ENCODE data around the gene SEC23IP.
A peak's percentile ranks its signal among the peaks of the same experiment; 100 is the strongest.
"Not testable (repeated sequence)": the region's sequence is repeated elsewhere in the genome, so short reads cannot be mapped to it uniquely, and the experiment has no call there.

SEC23IP gene

GRCh38 chr10:119892188-119893065 is at the start of gene SEC23IP:
Gene SEC23IP (plus strand): TSS chr10:119892730. CDS start chr10:119892783, 53 bp downstream.
- peak; percentile 92 for DNase-seq

DNA sequence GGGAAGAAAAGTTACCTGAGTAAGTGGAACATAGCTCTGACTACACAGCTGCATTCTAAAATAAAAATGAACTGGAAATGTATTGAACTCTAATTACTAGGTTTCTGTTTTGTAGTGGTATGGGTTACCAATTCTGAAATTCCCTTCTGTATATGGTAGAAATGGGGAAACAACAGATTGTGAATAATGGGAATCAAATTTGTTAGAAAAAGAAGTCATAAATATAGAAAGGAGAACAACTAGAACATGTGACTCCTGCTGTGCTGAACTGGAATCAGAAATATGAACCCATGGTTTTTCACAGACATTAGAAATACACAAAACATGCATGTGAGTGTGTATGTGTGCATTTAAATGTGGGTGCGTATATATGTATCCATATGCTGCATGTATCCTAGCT is 46.9 kb upstream of the SEC23IP start:
- DNase-seq = no peak

DNA sequence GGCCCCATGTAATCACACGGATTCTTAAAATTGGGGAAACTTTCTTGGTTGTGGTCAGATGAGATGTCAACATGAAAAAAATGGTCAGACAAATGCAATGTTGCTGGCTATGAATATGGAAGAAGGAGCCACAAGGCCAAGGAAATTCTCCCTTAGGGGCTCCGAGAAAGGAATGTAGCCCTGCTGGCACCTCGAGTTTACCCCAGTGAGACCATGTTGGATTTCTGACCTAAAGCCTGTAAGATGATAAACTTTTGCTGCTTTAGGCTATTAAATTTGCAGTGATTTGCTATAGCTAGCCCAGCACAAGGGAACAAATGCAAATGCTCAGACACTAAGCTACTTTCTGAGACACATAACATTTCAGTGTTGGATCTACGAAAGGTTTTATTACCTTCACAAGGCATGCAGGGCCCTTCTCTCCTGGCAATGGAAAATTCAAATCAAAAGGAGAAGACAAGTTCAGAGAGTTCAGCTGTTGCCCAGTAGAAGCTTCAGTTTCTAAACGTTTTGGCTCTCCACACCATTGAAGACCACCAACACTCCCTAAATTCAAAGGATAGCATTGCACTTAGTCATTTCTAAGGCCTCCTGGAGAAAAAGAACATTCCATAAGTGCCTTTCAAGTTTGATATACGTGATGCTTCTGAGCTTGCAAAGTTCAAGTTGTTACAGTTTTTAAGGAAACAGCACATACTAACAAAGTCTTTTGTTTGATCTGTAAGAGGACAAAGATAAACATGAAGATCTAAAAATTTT is 43.3 kb upstream of the SEC23IP start:
- DNase-seq = no peak

DNA sequence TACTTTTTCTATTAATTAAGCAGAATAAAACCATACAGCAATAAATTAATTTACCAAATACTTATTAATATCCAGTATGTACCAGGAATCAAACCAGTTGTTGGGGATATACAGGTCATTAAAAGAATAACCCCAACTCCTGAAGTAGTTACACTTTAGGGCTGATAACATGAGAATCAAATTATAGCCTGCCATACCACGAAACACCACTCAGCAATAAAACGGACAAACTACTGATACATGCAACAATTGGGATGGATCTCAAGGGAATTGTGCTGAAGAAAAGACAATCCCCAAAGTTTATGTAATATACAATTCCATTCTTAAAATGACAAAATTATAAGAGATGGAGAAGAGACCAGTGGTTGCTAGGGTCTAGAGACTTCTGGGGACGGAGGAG is 42.6 kb upstream of the SEC23IP start:
- DNase-seq = no peak

- no peak for DNase-seq
Measured at GRCh38 chr10:119852277-119852676, 40.3 kb upstream of the SEC23IP start.

DNA sequence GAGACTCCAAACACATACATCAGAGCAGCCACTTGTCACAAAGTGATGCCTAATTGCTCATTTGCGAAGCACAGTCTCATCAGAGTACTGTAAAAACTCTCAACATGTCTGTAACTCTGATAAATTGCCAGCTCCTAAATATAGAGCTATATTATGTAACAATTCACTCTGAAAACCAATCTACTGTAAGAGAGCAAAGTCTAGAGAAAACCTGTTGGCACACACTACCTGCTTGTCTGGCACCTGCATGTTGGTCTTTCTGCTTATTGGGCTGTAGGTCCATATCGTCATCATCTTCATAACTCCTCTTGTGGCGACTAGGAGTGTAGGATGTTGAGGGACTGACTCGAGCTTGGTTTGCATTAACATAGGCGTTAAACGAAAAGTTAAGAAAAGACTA is 39.7 kb upstream of the SEC23IP start:
- no peak for DNase-seq

- DNase-seq = no peak
Measured at GRCh38 chr10:119853574-119853973, 39.0 kb upstream of the SEC23IP start.

DNA sequence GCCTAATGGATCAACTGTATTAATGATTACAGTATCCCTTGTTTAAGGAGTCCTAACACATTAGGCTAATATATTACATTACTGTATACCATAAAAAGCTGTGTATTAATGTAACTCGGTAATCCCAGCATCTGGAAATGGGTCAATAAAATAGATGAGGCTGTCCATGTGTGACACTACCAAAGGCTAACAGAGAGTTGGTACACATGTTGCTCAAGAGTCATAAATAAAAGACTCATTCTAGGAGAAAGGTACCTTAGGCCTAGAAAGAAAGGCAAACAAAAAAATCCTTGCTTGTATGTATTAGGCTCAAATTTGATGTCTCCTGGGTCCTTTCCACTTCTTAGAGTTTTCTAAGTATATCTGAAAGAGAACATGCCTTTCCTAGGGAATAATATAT is 34.5 kb upstream of the SEC23IP start:
- no peak for DNase-seq

DNA sequence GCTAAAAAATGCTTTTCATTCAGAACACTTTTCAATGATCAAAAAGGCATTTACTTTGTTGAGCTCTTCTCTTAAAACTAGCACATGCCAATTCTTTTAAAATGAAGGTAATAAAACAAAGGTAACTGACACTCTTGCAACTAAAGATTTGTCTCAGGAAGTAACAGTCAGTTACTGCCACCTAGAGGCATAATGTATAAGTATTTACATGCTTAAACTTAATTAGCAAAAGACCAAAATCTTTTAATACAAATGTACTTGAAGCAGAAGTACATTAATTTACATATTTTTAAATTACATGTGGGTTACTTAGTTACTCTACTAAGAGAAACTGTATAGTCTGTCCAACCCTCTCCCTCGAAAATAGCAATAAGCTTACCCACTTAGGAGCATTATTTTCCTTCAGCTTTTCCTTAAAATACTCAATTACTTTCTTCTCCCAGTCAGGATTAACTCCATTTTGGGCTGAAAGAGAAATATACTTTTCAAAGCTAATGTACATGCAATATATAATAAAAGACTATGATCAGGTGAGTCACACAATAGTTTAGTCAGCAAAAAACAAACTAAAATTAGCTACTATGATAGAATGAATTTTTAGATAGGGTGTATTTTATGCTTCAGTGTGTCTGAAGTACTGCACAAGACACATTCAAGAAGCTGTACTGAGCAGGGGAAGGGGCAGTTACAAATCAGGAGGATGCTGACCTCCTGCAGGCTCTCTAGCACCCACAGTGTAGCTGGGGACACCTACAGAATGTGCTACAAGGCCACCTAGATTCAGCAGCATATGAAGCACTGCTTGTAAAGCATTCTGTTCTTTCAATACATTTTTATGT is 32.9 kb upstream of the SEC23IP start:
- peak; percentile 70 for DNase-seq

DNA sequence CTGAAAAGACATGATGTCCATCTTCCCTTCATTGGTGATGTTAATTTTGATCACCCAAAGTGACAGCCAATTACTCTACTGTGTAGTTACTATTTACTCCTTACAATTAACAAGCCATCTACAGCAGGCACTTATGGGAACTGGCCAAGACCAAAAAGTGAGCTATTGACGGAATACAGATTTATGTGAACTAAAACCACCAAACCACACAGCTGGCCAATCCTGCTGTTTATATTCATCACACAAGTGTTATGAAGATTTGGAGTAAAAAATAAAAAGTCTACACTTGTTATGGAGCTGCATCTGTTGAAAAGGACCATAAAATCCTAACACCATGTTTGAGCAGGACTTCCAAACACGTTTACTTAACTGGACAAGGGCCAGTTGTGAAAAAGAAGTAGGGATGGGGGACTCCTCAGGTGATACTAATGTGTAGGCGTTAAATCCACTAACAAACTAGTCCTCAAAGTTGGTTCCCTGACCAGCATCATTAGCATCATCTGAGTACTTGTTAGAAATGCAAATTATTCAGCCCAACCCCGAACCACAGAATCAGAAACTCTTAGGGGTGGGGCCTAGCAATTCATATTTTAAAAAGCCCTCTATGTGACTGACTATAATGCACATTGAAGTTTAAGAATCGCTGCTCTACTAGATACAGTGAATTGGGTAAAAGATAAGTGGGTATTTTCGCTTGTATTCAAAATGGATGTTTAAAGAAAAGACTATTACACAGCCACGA is 31.5 kb upstream of the SEC23IP start:
- no peak for DNase-seq

DNA sequence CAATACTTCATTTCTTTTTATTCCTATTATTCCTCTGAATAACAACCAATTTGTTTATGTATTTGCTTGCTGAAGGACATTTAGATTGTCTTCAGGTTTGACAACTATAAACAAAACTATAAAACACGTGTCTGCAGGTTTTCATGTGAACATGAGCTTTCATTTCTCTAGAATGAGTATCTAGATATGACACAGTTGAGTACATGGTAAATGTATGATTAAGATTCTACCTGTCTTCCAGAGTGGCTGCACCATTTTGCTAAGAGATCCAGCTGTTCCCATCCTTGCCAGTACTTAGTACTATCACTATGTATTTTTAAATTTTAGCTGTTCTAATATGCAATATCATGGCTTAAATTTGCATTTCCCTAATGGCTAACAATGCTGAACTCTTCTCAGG is 30.0 kb upstream of the SEC23IP start:
- DNase-seq = no peak

DNA sequence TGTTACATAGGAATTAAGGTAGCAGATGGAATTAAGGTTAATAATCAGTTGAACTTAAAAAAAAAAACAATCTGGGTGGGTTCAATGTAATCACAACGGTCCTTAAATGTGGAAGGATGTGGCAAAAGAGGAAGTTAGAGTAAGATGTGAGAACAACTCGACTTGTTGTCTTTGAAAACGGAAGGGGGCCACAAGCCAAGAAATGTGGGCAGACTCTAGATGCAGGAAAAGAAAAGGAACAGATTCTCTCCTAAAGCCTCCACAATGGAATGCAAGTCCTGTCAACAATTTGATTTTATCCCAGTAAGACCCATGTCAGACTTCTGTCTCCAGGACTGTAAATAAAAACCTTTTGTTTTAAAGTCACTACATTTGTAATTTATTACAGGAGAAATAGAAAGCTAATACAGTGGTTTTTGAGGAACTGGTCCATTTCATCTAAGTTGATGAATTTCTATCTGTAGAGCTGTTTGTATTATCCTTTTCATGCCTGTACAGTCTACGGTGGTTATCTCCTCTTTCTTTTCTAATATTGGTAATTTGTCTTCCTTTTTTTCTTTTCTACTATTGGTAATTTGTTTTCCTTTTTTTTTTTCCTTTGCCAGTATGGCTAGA is 28.5 kb upstream of the SEC23IP start:
- no peak for DNase-seq

DNA sequence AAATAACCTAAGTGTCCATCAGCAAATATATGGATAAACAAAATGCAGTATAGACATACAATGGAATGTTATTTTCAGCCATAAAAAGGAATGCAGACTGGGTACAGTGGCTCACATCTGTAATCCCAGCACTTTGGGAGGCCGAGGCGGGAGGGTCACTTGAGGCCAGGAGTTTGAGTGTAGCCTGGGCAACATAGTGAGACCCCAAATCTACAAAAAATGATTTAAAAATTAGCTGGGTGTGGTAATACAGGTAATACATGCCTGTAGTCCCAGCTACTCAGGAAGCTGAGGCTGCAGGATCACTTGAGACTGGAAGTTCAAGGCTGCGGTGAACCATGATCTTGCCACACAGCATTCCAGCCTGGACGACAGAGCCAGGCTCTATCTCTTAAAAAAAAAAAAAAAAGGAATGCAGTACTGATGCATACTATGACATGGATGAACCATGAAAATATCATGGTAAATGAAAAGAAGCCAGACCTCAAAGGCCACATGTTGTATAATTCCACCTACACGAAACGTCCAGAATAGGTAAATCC is 26.8 kb upstream of the SEC23IP start:
- DNase-seq = no peak

- no peak for DNase-seq
Measured at GRCh38 chr10:119867317-119867716, 25.2 kb upstream of the SEC23IP start.

DNA sequence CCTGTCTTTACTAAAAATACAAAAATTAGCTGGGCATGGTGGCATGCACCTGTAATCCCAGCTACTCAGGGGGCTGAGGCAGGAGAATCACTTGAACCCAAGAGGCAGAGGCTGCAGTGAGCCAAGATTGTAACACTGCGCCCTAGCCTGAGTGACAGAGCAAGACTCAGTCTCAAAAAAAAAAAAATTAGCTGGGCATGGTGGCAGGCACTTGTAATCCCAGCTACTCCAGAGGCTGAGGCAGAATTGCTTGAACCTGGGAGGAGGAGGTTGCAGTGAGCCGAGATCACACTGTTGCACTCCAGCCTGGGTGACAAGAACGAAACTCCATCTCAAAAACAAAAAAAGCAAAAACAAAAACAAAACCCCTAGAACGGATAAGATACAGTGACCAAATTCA is 23.1 kb upstream of the SEC23IP start:
- not testable (repeated sequence) for DNase-seq

- DNase-seq = peak; percentile 56
Measured at GRCh38 chr10:119871881-119872609, 20.5 kb upstream of the SEC23IP start.

- DNase-seq = no peak
Measured at GRCh38 chr10:119872610-119872859, 20.0 kb upstream of the SEC23IP start, which contains the start of gene MCMBP. Gene MCMBP (minus strand): TSS chr10:119872843. CDS start chr10:119872584, 259 bp downstream.

DNA sequence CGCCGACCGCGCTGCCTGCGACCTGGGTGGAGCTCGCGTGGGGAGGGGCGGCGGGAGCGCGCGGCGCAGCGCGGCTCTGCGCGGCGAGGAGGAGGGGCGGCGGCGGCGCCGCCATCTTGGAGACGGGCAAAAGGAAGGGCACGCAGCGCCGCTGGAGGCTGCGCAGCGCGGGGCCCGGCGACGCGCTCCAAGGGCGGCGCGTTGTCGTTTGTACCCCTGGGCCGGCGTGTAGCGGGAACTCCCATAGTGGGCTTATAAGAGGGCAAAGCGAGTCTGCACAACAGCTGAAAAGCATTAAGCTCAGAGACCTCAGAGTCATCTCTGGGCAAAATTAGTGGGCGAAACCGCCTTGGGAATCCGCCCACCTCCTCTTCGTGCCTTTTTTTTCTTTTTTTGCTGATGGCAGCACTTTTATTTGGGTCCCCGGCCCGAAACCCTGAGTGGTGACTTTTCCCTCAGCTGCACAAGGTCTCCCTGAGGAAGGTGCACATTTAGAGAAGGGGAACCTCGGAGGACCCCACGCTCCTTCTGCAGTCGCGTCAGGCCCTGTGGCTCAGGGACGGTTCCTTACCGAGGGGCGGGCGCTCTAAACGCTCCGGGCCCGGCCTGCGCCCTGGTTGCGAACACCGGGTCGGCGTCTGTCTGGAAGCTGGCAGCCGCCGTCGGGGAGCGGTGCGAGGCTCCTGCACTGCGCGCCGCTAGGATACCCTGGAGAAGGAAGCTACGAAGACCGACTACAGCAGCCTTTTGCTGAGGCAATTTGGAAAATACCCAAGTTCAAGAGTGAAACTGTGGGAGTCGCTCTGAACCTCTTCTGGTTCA is 19.5 kb upstream of the SEC23IP start:
- DNase-seq = peak; percentile 91

DNA sequence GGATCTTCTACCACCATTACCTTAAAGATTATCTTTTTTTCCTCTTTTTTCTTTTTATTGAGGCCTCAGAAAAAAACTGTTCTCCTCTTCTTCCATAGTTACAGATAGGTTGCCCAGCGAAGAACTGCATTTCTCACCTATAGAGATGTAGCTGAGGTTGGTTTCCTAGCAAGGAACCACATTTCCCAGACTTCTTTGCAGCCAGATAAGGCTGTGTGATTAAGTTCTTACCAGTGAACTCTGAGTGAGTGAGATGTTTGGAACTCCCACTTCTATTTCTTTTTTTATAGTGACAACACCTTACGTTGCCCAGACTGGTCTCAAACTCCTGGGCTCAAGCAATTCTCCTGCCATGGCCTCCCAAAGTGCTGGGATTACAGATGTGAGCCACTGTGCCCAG is 14.0 kb upstream of the SEC23IP start:
- DNase-seq = no peak

DNA sequence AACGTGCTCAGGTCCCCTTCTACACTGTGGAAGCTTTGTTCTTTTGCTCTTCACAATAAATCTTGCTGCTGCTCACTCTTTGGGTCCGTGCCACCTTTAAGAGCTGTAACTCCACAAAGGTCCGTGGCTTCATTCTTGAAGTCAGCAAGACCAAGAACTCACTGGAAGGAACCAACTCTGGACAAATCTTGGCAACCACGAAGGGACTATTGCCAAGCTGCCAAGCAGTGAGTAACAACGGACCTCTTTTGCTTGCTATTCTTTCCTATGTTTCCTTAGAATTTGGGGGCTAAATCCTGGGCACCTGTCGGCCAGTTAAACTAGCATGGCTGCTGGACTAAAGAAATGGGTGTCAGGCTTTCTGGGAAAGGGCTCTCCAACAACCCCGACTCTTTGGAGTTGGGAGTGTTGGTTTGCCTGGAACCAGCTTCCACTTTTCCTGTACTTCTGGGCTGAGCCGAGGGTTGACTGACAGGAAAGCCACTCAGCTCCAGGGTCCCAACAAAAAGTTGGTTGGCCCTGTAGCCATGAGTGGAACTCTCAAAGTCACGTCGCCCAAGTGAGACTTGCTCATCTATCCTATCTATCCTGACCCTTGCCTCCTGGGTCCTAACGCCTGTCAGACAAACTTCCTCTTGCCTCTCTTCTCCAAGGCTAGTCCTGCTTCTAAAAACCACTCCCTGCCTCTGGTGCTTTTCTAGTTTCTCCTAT is 8.5 kb upstream of the SEC23IP start:
- not testable (repeated sequence) for DNase-seq
